Vagina (tissue), 2 donors: Measurements from ENCODE around the gene AGRN. TPM values are rescaled to one million over a fixed set of nuclear protein-coding genes. Genes with fewer than 3 reads are reported as not detected.

Source experiments
- DNase-seq, 2 donors: peaks; one replicate each; pipeline ENCODE4 v3.0.0-alpha.2; 2017; ENCODE audit errors: extremely low spot score in 2 of 2
- H3K27ac ChIP-seq: fragments of 200-600 bp; sonication (generic); one replicate; pipeline ENCODE4 v1.5.1; 2019
- H3K27me3 ChIP-seq: fragments of 200-600 bp; sonication (generic); one replicate; pipeline ENCODE4 v1.5.1; 2019
- H3K36me3 ChIP-seq, 2 donors: fragments of 200-600 bp; sonication (generic); one replicate each; pipeline ENCODE4 v1.5.1; 2017 to 2019
- H3K4me1 ChIP-seq: fragments of 200-600 bp; sonication (generic); one replicate; pipeline ENCODE4 v1.5.1; 2019
- H3K4me3 ChIP-seq, 2 donors: fragments of 200-600 bp; sonication (generic); 1 replicate in 1 of 2; 2 replicates in 1 of 2; pipeline ENCODE4 v1.5.1; 2016 to 2019
- H3K9me3 ChIP-seq: fragments of 200-600 bp; sonication (generic); one replicate; pipeline ENCODE4 v1.5.1; 2019
- CTCF ChIP-seq, 3 experiments: fragments of 450-650 bp in 2 of 3; fragments of 200-600 bp in 1 of 3; sonication (generic) in 1 of 3; IDR thresholded peaks; one replicate each; pipeline ENCODE4 v1.5.1; 2017 to 2019; ENCODE audit warnings: antibody characterized with exemption in 3 of 3, mild to moderate bottlenecking in 2 of 3, moderate library complexity in 2 of 3
- POLR2A ChIP-seq, 2 donors: fragments of 450-650 bp; IDR thresholded peaks; one replicate each; pipeline ENCODE4 v1.6.1; 2017; ENCODE audit warnings: antibody characterized with exemption in 2 of 2, mild to moderate bottlenecking in 2 of 2, moderate library complexity in 2 of 2
- POLR2AphosphoS5 ChIP-seq, 2 donors: sonication (generic); formaldehyde crosslinking; IDR thresholded peaks; one replicate each; pipeline ENCODE4 v1.9.0; 2017; ENCODE audit warnings: antibody characterized with exemption in 2 of 2, mild to moderate bottlenecking in 2 of 2, low read depth in 1 of 2; ENCODE audit not compliant: insufficient read depth in 1 of 2
- intact Hi-C: fragments of 100-400 bp; cut with DNase I; formaldehyde crosslinking; loops from one replicate; pipeline ENCODE4 v1.15.1; 2023
- total RNA-seq: library from RNA; depleted of rRNA; stranded (reverse); fragments of >200 nt; gene quantifications from one replicate; pipeline ENCODE4 v1.2.3, GENCODE V29; 2016

The AGRN gene
- total RNA-seq, 1 donor from 2014 or later: 25.5 TPM

- intact Hi-C loops: no loop called here
- no peaks in the 10 kb centered on the region for H3K27me3 ChIP-seq
- no peak for TF ChIP-seq CTCF (IDR thresholded peaks at IDR 0.05)
- no peaks in the 10 kb centered on the region for H3K4me1 ChIP-seq
- no peak overlapping the region for H3K4me3 ChIP-seq
- no peaks in the 10 kb centered on the region for H3K9me3 ChIP-seq
- H3K27ac ChIP-seq: no peak overlapping the region
- H3K36me3 ChIP-seq: no peaks in the 10 kb centered on the region
- DNase-seq: no peak
These were observed 69.1 kb downstream of the AGRN start for GRCh38 chr1:1088801-1089680.

- TF ChIP-seq POLR2AphosphoS5 (IDR thresholded peaks at IDR 0.05; ENCODE audit: insufficient read depth in 1 of 2, low read depth in 1 of 2): no peak
- no peak for TF ChIP-seq CTCF (IDR thresholded peaks at IDR 0.05)
- TF ChIP-seq POLR2A (IDR thresholded peaks at IDR 0.05): no peak
- no peak for DNase-seq
- Histone ChIP-seq H3K4me3 (no peak overlapping the region), H3K36me3 (no peaks in the 10 kb centered on the region), H3K27ac (no peak overlapping the region), H3K27me3 (no peaks in the 10 kb centered on the region), H3K9me3 (no peaks in the 10 kb centered on the region), H3K4me1 (no peaks in the 10 kb centered on the region)
- intact Hi-C loops: no loop called here
These were observed 70.0 kb downstream of the AGRN start for GRCh38 chr1:1089731-1090423.

DNA sequence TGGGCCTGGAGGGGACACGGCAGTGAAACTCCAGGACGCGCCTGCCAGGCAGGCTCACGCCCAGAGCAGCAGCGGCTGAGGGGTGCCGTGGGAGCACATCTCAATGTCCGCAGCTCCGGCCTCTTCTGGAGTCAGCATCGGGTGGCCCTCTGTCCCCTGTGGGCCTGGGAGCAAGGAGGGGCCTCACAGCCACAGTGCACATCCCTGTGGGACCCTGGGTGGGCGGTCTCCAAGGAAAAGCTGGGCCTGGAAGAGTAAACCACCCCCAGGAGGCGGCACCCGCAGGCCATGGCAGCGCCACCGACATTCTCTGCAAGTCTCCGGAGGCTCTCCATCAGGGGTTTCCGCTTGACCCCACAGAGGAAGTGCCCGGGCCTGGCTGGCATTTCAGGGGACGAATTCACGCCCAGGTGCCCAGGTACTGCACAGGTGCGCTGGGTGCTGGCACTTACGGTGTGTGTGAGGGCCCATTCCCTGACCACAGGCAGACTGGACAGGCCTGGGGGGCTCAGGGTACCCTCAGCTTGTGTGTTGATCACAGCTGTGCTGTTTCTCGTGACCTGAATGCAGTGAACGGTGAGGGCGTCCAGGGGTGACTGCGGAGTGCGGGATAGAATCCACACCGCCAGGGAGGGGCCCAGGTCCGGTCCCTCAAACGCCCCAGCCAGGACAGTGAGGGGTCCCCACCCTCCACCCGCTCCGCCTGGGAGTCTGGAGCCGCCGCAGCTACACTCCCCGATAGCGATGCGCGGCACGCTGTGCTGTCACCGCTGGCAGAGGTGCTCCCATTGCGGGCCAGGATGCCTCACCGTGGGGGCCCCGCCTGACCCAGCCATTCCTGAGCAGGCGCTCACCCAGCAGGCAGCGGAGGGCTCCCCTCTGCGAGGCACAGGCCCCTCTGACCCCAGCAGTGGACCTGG, 70.8 kb downstream of the AGRN start:
- no peaks in the 10 kb centered on the region for H3K9me3 ChIP-seq
- no peak for DNase-seq
- intact Hi-C loops: no loop called here

GRCh38 chr1:1091344-1092148, 71.6 kb downstream of the AGRN start:
- Histone ChIP-seq H3K27me3 (no peaks in the 10 kb centered on the region), H3K9me3 (no peaks in the 10 kb centered on the region), H3K4me3 (no peak overlapping the region), H3K4me1 (no peaks in the 10 kb centered on the region), H3K36me3 (no peaks in the 10 kb centered on the region), H3K27ac (no peak overlapping the region)
- no peak for DNase-seq
- intact Hi-C loops: no loop called here
- TF ChIP-seq POLR2A (IDR thresholded peaks at IDR 0.05) (no peak), POLR2AphosphoS5 (IDR thresholded peaks at IDR 0.05; ENCODE audit: insufficient read depth in 1 of 2, low read depth in 1 of 2) (no peak), CTCF (IDR thresholded peaks at IDR 0.05) (no peak)

More for the DNA sequence above, 70.8 kb downstream of the AGRN start:
- Histone ChIP-seq H3K4me3 (no peak overlapping the region), H3K27me3 (no peaks in the 10 kb centered on the region), H3K36me3 (no peaks in the 10 kb centered on the region), H3K27ac (no peak overlapping the region), H3K4me1 (no peaks in the 10 kb centered on the region)
- TF ChIP-seq POLR2AphosphoS5 (IDR thresholded peaks at IDR 0.05; ENCODE audit: insufficient read depth in 1 of 2, low read depth in 1 of 2) (no peak), CTCF (IDR thresholded peaks at IDR 0.05) (no peak), POLR2A (IDR thresholded peaks at IDR 0.05) (no peak)
